HEK293 (cell line): ENCODE measurements around the gene LYL1.
A peak's percentile ranks its signal among the peaks of the same experiment; 100 is the strongest.

Source experiments
- CTCF ChIA-PET: fragments of 350-600 bp; formaldehyde crosslinking; extraction: SDS; loops from one replicate; lab custom pipeline; 2021; ENCODE audit warnings: antibody characterized with exemption; lab: Yijun Ruan, JAX
- POLR2A ChIA-PET: fragments of 300-600 bp; formaldehyde crosslinking; extraction: SDS; loops from one replicate; lab custom pipeline; 2020; ENCODE audit warnings: antibody characterized with exemption, inconsistent platforms; lab: Yijun Ruan, JAX
- H3K27ac ChIP-seq: fragments of 200-500 bp; sonication (Bioruptor generic); 2 replicates; pipeline ENCODE4 v1.5.1; 2014; ENCODE audit warnings: low read depth, low read length, control low read depth, inconsistent platforms; ENCODE audit errors: extremely low read depth
- H3K36me3 ChIP-seq, 2 experiments: fragments of 200-500 bp in 1 of 2; sonication (Bioruptor generic) in 1 of 2; 1 replicate in 1 of 2; 2 replicates in 1 of 2; pipeline ENCODE4 v1.5.1; 2014 to 2017; ENCODE audit warnings: inconsistent platforms in 2 of 2, low read length in 2 of 2; ENCODE audit not compliant: control insufficient read depth in 2 of 2, insufficient read depth in 1 of 2
- H3K4me1 ChIP-seq: fragments of 200-500 bp; sonication (Bioruptor generic); 2 replicates; pipeline ENCODE4 v1.5.1; 2014; ENCODE audit warnings: mild to moderate bottlenecking, low read length, inconsistent platforms; ENCODE audit not compliant: control insufficient read depth, insufficient read depth
- H3K4me3 ChIP-seq: 2 replicates; pipeline ENCODE4 v1.5.1; 2011; ENCODE audit warnings: low read depth, mild to moderate bottlenecking, control low read depth, low read length, moderate library complexity
- H3K9me3 ChIP-seq: fragments of 200-500 bp; sonication (Bioruptor generic); 2 replicates; pipeline ENCODE4 v1.5.1; 2014; ENCODE audit warnings: low read depth, low read length, inconsistent platforms; ENCODE audit not compliant: control insufficient read depth, insufficient read depth
- GLIS2 ChIP-seq: fragments of 450-650 bp; formaldehyde crosslinking; IDR thresholded peaks from 2 replicates; pipeline ENCODE4 v1.5.1; 2016; ENCODE audit warnings: missing biosample characterization, missing genetic modification characterization
- HOXD13 ChIP-seq: sonication (generic); formaldehyde crosslinking; IDR thresholded peaks from 2 replicates; pipeline ENCODE4 v1.8.0; 2022; ENCODE audit warnings: missing genetic modification reagents, borderline replicate concordance
- IKZF3 ChIP-seq: fragments of 450-650 bp; IDR thresholded peaks from 2 replicates; pipeline ENCODE4 v1.5.0; 2018; ENCODE audit warnings: missing biosample characterization, mild to moderate bottlenecking, missing genetic modification characterization, moderate library complexity
- KLF8 ChIP-seq: fragments of 450-650 bp; formaldehyde crosslinking; IDR thresholded peaks from 2 replicates; pipeline ENCODE4 v1.5.1; 2016; ENCODE audit warnings: missing biosample characterization, missing genetic modification characterization
- MYNN ChIP-seq: fragments of 450-650 bp; formaldehyde crosslinking; IDR thresholded peaks from 2 replicates; pipeline ENCODE4 v1.5.1; 2016; ENCODE audit warnings: missing biosample characterization, missing genetic modification characterization, borderline replicate concordance
- PRDM1 ChIP-seq: fragments of 450-650 bp; formaldehyde crosslinking; IDR thresholded peaks from 2 replicates; pipeline ENCODE4; 2016; ENCODE audit warnings: missing biosample characterization, missing genetic modification characterization
- SETDB1 ChIP-seq: IDR thresholded peaks from one replicate; pipeline ENCODE4 v1.6.1; 2017; ENCODE audit warnings: mild to moderate bottlenecking, low read length, moderate library complexity, mixed read lengths; ENCODE audit not compliant: insufficient read length
- SP3 ChIP-seq: fragments of 450-650 bp; formaldehyde crosslinking; IDR thresholded peaks from 2 replicates; pipeline ENCODE4 v1.5.1; 2016; ENCODE audit warnings: missing biosample characterization, missing genetic modification characterization
- ZNF121 ChIP-seq: fragments of 450-650 bp; formaldehyde crosslinking; IDR thresholded peaks from 2 replicates; pipeline ENCODE4 v1.5.1; 2016; ENCODE audit warnings: missing biosample characterization, missing genetic modification characterization
- ZNF140 ChIP-seq: fragments of 450-650 bp; formaldehyde crosslinking; IDR thresholded peaks from 2 replicates; pipeline ENCODE4 v1.5.1; 2016; ENCODE audit warnings: missing biosample characterization, missing genetic modification characterization
- ZNF169 ChIP-seq: fragments of 450-650 bp; formaldehyde crosslinking; IDR thresholded peaks from 2 replicates; pipeline ENCODE4 v1.5.1; 2016; ENCODE audit warnings: missing biosample characterization, missing genetic modification characterization
- ZNF274 ChIP-seq, 2 experiments: fragments of 200-500 bp in 1 of 2; fragments of 450-650 bp in 1 of 2; sonication (Bioruptor generic) in 1 of 2; formaldehyde crosslinking in 1 of 2; IDR thresholded peaks; 2 replicates each; pipeline versions ENCODE4 v1.5.1 to v1.6.1; 2014 to 2016; ENCODE audit warnings: borderline replicate concordance in 1 of 2, inconsistent platforms in 1 of 2, low read length in 1 of 2, missing biosample characterization in 1 of 2, missing genetic modification characterization in 1 of 2
- ZNF423 ChIP-seq: fragments of 450-650 bp; formaldehyde crosslinking; IDR thresholded peaks from 2 replicates; pipeline ENCODE4 v1.5.1; 2016; ENCODE audit warnings: missing biosample characterization, missing genetic modification characterization
- ZNF473 ChIP-seq: fragments of 450-650 bp; formaldehyde crosslinking; IDR thresholded peaks from 2 replicates; pipeline ENCODE4 v1.5.1; 2017; ENCODE audit warnings: missing biosample characterization, missing genetic modification characterization
- ZNF501 ChIP-seq: fragments of 450-650 bp; formaldehyde crosslinking; IDR thresholded peaks from 2 replicates; pipeline ENCODE4 v1.5.1; 2016; ENCODE audit warnings: missing biosample characterization, missing genetic modification characterization
- ZNF792 ChIP-seq: fragments of 450-650 bp; formaldehyde crosslinking; IDR thresholded peaks from 2 replicates; pipeline ENCODE4 v1.5.1; 2016; ENCODE audit warnings: missing biosample characterization, missing genetic modification characterization
- TF ChIP-seq, protein P1 (sequence below): fragments of 450-650 bp; formaldehyde crosslinking; IDR thresholded peaks from 2 replicates; pipeline ENCODE4 v1.5.1; 2017; ENCODE audit warnings: missing biosample characterization, missing genetic modification characterization
- TF ChIP-seq, protein P2 (sequence below): fragments of 450-650 bp; formaldehyde crosslinking; IDR thresholded peaks from 2 replicates; pipeline ENCODE4 v1.5.1; 2016; ENCODE audit warnings: missing biosample characterization, missing genetic modification characterization
- TF ChIP-seq, protein P3 (sequence below): fragments of 450-650 bp; formaldehyde crosslinking; IDR thresholded peaks from 2 replicates; pipeline ENCODE4 v1.5.1; 2016; ENCODE audit warnings: missing biosample characterization, missing genetic modification characterization, low read depth
- TF ChIP-seq, protein P4 (sequence below): fragments of 450-650 bp; formaldehyde crosslinking; optimal IDR thresholded peaks from 2 replicates; pipeline ENCODE3; 2016; ENCODE audit warnings: missing biosample characterization, mild to moderate bottlenecking, missing genetic modification characterization
- TF ChIP-seq, protein P5 (sequence below): fragments of 450-650 bp; formaldehyde crosslinking; IDR thresholded peaks from 2 replicates; pipeline ENCODE4 v1.5.1; 2016; ENCODE audit warnings: missing biosample characterization, missing genetic modification characterization
- TF ChIP-seq, protein P6 (sequence below): fragments of 450-650 bp; formaldehyde crosslinking; IDR thresholded peaks from 2 replicates; pipeline ENCODE4 v1.5.1; 2016; ENCODE audit warnings: missing biosample characterization, missing genetic modification characterization
- TF ChIP-seq, protein P7 (sequence below): sonication (generic); formaldehyde crosslinking; IDR thresholded peaks from 2 replicates; pipeline ENCODE4 v1.8.1; 2022; ENCODE audit warnings: mild to moderate bottlenecking, moderate library complexity, missing genetic modification reagents

LYL1 gene

DNA sequence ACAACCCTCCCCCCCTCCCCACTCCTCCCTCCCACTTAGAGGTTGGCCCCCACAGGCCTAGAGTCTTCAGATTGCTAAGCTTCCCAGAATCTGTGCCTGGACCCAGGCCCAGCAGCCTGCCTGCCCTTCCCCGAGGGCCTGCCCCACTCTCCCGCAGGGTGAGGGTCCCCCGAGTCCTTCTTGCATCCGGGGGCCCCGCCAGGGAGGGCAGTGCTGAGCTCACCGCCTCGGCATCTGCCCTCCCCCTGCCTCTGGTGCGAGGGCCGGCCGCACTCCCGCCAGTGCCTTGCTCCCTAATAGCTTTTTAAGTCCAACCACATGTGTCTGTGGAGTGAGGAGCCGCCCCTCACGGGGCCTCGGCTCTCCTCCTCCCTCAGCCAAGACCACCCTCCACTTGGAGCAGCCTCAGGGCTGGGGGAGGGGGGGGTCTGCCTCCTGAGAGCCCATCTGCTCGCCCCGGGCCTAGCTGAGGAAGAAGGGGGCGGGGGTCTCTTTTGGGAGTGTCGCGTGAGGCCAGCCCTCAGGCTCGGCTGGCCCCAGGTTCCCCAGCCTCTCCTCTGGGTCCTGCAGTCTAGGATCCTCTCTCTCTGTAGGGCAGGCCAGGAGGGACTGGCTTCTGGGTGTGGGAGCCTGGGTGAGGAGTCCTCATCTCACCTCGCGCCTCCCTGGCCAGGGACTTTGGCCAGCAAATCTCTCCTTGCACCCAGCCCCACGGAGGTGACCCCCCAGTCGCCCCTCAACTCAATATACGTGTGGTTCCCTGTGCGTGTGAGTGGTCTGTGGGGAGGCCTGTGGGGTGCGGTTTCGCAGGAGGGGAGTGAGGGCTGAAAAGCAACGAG, 47.2 kb downstream of the LYL1 start:
- H3K4me3 ChIP-seq: no peak overlapping the region
- H3K4me1 ChIP-seq: peaks cover 50% of the 10 kb centered on the region
- no peaks in the 10 kb centered on the region for H3K36me3 ChIP-seq
- peak overlapping the region; percentile 44; the same call in 1 of the 2 replicates for H3K27ac ChIP-seq
- ChIA-PET CTCF (interaction anchor here (0.7 to 15.8 kb wide), 13 partner anchors 15 to 128 kb away, joined by 3 to 247 read pairs (median 5); no protein-coding TSS in a partner anchor), POLR2A (interaction anchor here (0.6 to 2.0 kb wide), 8 partner anchors 11 to 796 kb away, joined by 3 to 7 read pairs (median 4); no protein-coding TSS in a partner anchor)
- H3K9me3 ChIP-seq: no peaks in the 10 kb centered on the region
- TF ChIP-seq ZNF274 (IDR thresholded peaks at IDR 0.05; ENCODE audit: low read length) (no peak), ZNF274 (tag by site-specific recombination; IDR thresholded peaks at IDR 0.05; ENCODE audit: borderline replicate concordance) (no peak), HOXD13 (no peak), SETDB1 (no peak), ZNF501 (tag by site-specific recombination) (no peak), GLIS2 (tag by site-specific recombination) (peak; percentile 59), PRDM1 (tag by site-specific recombination) (no peak), IKZF3 (peak; percentile 43; the same call in 1 of the 2 replicates), ZNF169 (no peak), ZNF121 (tag by site-specific recombination) (no peak), MYNN (tag by site-specific recombination) (no peak), ZNF140 (no peak), ZNF473 (tag by site-specific recombination) (no peak), SP3 (tag by site-specific recombination) (no peak), ZNF423 (tag by site-specific recombination) (no peak), ZNF792 (tag by site-specific recombination) (no peak), KLF8 (tag by site-specific recombination) (no peak)
- TF ChIP-seq, protein P1, sequence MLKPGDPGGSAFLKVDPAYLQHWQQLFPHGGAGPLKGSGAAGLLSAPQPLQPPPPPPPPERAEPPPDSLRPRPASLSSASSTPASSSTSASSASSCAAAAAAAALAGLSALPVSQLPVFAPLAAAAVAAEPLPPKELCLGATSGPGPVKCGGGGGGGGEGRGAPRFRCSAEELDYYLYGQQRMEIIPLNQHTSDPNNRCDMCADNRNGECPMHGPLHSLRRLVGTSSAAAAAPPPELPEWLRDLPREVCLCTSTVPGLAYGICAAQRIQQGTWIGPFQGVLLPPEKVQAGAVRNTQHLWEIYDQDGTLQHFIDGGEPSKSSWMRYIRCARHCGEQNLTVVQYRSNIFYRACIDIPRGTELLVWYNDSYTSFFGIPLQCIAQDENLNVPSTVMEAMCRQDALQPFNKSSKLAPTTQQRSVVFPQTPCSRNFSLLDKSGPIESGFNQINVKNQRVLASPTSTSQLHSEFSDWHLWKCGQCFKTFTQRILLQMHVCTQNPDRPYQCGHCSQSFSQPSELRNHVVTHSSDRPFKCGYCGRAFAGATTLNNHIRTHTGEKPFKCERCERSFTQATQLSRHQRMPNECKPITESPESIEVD (tag by site-specific recombination): no peak
- TF ChIP-seq, protein P2, sequence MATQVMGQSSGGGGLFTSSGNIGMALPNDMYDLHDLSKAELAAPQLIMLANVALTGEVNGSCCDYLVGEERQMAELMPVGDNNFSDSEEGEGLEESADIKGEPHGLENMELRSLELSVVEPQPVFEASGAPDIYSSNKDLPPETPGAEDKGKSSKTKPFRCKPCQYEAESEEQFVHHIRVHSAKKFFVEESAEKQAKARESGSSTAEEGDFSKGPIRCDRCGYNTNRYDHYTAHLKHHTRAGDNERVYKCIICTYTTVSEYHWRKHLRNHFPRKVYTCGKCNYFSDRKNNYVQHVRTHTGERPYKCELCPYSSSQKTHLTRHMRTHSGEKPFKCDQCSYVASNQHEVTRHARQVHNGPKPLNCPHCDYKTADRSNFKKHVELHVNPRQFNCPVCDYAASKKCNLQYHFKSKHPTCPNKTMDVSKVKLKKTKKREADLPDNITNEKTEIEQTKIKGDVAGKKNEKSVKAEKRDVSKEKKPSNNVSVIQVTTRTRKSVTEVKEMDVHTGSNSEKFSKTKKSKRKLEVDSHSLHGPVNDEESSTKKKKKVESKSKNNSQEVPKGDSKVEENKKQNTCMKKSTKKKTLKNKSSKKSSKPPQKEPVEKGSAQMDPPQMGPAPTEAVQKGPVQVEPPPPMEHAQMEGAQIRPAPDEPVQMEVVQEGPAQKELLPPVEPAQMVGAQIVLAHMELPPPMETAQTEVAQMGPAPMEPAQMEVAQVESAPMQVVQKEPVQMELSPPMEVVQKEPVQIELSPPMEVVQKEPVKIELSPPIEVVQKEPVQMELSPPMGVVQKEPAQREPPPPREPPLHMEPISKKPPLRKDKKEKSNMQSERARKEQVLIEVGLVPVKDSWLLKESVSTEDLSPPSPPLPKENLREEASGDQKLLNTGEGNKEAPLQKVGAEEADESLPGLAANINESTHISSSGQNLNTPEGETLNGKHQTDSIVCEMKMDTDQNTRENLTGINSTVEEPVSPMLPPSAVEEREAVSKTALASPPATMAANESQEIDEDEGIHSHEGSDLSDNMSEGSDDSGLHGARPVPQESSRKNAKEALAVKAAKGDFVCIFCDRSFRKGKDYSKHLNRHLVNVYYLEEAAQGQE: no peak
- TF ChIP-seq, protein P3, sequence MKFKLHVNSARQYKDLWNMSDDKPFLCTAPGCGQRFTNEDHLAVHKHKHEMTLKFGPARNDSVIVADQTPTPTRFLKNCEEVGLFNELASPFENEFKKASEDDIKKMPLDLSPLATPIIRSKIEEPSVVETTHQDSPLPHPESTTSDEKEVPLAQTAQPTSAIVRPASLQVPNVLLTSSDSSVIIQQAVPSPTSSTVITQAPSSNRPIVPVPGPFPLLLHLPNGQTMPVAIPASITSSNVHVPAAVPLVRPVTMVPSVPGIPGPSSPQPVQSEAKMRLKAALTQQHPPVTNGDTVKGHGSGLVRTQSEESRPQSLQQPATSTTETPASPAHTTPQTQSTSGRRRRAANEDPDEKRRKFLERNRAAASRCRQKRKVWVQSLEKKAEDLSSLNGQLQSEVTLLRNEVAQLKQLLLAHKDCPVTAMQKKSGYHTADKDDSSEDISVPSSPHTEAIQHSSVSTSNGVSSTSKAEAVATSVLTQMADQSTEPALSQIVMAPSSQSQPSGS (tag by site-specific recombination): no peak
- TF ChIP-seq, protein P4, sequence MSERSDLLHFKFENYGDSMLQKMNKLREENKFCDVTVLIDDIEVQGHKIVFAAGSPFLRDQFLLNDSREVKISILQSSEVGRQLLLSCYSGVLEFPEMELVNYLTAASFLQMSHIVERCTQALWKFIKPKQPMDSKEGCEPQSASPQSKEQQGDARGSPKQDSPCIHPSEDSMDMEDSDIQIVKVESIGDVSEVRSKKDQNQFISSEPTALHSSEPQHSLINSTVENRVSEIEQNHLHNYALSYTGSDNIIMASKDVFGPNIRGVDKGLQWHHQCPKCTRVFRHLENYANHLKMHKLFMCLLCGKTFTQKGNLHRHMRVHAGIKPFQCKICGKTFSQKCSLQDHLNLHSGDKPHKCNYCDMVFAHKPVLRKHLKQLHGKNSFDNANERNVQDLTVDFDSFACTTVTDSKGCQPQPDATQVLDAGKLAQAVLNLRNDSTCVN (tag by site-specific recombination): peak; percentile 28
- TF ChIP-seq, protein P5, sequence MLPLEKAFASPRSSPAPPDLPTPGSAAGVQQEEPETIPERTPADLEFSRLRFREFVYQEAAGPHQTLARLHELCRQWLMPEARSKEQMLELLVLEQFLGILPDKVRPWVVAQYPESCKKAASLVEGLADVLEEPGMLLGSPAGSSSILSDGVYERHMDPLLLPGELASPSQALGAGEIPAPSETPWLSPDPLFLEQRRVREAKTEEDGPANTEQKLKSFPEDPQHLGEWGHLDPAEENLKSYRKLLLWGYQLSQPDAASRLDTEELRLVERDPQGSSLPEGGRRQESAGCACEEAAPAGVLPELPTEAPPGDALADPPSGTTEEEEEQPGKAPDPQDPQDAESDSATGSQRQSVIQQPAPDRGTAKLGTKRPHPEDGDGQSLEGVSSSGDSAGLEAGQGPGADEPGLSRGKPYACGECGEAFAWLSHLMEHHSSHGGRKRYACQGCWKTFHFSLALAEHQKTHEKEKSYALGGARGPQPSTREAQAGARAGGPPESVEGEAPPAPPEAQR: no peak
- TF ChIP-seq, protein P6, sequence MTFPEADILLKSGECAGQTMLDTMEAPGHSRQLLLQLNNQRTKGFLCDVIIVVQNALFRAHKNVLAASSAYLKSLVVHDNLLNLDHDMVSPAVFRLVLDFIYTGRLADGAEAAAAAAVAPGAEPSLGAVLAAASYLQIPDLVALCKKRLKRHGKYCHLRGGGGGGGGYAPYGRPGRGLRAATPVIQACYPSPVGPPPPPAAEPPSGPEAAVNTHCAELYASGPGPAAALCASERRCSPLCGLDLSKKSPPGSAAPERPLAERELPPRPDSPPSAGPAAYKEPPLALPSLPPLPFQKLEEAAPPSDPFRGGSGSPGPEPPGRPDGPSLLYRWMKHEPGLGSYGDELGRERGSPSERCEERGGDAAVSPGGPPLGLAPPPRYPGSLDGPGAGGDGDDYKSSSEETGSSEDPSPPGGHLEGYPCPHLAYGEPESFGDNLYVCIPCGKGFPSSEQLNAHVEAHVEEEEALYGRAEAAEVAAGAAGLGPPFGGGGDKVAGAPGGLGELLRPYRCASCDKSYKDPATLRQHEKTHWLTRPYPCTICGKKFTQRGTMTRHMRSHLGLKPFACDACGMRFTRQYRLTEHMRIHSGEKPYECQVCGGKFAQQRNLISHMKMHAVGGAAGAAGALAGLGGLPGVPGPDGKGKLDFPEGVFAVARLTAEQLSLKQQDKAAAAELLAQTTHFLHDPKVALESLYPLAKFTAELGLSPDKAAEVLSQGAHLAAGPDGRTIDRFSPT: peak; percentile 36; the same call in 1 of the 2 replicates
- TF ChIP-seq, protein P7, sequence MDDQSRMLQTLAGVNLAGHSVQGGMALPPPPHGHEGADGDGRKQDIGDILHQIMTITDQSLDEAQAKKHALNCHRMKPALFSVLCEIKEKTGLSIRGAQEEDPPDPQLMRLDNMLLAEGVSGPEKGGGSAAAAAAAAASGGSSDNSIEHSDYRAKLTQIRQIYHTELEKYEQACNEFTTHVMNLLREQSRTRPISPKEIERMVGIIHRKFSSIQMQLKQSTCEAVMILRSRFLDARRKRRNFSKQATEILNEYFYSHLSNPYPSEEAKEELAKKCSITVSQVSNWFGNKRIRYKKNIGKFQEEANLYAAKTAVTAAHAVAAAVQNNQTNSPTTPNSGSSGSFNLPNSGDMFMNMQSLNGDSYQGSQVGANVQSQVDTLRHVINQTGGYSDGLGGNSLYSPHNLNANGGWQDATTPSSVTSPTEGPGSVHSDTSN (CRISPR knock-in tag): no peak
